SIG-M5 treated with dmso at 0.1 percent for 504 hours (cell line): ENCODE results near the gene CACNG8.
A peak's percentile ranks its signal among the peaks of the same experiment; 100 is the strongest.
"Not testable (repeated sequence)": the region's sequence is repeated elsewhere in the genome, so short reads cannot be mapped to it uniquely, and the experiment has no call there.

Experiments used
- DNase-seq: peaks from one replicate; lab custom pipeline; 2025; ENCODE audit not compliant: unreplicated experiment; lab: John Stamatoyannopoulos, UW

Gene CACNG8

DNA sequence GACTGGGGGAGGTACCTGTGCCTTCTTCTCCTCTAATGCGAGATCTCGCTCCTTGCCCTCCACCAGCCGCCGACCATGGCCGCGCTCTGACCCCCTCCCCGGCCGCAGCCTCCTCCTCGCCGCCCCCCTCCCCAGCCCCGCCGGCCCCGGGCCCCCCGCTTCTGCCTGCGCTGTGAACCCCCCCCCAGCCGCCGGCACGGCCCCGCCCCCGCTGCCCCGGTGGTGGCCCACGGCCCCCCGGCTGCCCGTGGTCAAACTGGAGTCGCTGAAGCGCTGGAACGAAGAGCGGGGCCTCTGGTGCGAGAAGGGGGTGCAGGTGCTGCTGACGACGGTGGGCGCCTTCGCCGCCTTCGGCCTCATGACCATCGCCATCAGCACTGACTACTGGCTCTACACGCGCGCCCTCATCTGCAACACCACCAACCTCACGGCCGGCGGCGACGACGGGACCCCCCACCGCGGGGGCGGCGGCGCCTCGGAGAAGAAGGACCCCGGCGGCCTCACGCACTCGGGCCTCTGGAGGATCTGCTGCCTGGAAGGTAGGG lies at the start of gene CACNG8:
TSS of gene CACNG8 (plus strand) at position 51 of the 545 bp plus-strand sequence.
- no peak for DNase-seq

DNA sequence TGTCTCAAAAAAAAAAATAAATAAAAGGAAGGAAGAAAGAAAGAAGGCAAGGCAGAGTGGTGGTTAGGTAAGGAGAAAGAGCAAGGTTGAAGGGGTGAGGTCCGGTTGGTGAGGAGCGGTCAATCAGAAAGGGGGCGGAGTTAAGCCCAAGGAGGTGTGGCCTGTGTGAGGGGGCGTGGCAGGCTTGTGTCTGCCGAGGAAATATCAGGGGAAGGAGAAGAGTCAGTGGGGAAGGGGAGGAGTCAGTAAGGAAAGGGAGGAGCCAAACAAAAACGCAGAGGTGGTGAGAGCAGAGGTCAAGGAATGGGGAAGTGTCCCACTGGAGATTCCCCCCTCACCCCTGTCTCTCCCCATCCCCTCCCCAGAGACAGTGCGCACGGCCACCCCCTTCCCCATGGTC lies 47.7 kb upstream of the CACNG8 start:
- DNase-seq = no peak

DNA sequence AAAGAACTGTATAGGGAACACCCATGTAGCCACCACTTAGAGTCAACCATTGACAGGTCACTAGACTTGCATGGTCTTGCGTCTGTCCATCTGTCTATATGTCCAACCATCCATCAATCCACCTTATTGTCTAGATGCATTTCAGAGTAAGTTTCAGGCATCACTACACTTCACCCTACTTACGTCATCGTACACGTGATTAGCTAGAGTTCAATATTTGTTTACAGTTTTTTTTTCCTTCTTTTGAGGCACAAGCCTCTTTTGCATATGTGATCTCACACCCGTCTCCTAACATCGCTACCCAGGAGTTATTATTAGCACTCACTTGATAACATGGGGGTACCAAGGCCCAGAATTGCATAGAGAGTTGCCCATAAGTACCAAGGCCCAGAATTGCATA lies 46.7 kb upstream of the CACNG8 start:
- DNase-seq = no peak

DNA sequence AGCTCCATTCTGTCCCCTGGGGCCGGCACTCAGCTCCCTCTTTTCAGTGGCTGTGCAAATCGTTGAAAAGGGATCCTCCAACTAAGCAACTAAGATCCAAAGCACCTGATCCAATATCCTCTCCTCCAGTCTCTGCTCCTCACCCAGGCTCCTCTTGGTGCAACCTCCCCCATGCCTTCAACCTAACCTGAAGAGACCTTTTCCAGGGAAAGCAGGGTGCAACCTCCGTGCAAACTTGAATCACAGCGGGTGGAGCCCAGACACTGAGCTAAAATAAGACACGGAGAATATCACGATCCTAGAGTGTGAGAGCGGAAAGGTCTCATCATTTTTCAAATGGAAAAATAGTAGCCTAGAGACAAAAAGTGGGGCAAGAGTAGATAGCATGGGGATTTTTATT lies 45.4 kb upstream of the CACNG8 start:
- DNase-seq = no peak

DNA sequence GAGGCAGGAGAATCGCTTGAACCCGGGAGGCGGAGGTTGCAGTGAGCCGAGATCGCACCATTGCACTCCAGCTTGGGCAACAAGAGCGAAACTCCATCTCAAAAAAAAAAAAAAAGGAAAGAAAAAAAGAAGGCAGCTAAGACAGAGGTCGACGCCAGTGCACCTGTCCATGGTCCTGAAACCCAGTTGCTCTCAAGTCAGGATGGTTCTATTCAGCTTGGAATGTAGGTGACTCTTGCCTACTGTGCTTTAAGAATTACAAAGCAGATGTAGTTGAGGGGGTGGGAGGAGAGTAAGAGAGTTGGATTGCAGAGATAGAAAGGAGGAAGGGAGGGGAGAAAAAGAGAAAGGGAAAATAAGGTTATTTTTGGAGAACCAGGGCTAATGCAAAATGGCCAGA lies 35.0 kb upstream of the CACNG8 start:
- DNase-seq = peak; percentile 60

DNA sequence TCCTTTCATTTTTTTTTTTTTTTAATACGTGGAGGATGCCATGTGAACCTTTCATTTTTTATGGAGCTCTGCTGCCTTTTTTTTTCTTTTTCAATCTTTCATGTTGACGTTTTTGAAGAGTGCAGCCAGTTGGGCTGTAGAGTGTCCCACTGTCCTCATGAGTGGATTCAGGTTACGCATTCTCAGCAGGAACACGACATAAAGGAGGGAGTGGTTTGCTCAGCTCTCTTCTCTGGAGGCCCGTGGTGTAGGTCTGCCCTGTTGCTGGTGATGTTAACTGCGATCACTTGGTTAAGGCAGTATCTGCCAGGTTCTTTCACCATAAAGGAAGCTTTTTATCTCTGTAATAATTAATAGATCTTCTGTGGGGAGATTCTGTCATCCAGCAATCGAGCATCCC lies 26.7 kb upstream of the CACNG8 start:
- DNase-seq = no peak

DNA sequence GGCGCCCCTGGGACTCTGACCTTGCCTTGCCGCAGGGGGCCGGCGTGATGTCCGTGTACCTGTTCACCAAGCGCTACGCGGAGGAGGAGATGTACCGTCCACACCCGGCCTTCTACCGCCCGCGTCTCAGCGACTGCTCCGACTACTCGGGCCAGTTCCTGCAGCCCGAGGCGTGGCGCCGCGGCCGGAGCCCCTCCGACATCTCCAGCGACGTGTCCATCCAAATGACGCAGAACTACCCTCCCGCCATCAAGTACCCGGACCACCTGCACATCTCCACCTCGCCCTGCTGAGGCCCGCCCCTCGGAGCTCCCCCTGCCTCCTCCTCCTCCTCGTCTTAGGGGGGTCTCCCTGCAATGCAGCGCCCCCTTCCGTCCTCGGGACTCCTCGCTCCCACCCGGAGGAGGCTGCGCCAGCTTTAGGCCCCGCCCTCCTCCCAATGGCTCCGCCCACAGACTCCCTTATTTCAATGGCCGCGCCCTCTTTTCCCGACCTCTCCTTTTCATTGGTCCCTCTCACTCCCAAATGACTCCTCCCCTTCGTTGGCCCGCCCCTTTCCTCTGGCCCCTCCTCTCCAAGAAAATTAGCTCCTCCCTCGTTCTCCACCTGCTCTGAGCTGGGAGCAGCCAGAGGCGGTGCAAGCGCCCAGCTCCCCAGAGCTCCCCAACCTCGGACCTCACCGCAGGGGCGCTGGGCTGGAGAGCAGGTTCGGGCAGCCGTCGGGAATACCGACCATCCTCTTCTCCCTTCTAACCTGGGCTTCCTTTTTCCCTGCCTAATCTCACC lies 20.5 kb upstream of the CACNG8 start:
- no peak for DNase-seq

DNA sequence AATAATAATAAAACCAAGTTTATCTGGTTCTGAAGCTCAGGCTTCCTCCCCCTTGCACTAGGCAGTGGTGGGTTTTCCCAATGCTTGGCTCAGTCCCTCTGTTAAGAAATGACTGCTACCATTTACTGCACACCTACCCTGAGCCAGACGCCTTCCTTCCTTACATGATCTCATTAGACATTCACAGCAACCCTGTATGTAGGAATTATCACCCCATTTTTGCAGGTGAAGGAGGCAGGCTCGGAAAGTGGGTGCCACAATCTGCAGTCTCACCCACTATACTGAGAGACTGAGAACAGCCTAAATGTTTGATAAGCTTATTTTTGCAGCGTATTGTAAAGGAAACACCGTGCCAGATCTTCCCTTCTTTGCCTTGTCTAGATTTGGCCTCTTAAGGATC lies 18.3 kb upstream of the CACNG8 start:
- no peak for DNase-seq

DNA sequence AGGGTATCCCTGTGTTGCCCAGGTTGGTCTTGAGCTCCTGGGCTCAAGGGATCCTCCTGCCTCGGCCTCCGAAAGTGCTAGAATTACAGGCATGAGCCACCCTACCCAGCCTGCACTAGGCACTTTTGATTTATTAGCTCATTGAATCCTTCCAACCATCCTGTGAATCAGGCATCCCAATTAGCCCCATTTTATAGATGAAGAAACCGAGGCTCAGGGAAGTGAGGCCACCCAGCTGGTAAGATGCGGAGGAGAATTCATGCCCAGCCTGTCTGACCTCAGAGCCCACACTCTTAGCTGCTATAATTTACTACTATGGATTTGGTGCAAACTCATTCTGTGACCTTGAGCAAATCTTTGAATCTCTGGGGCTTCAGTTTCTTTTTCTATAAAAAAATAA lies 17.8 kb upstream of the CACNG8 start:
- no peak for DNase-seq

DNA sequence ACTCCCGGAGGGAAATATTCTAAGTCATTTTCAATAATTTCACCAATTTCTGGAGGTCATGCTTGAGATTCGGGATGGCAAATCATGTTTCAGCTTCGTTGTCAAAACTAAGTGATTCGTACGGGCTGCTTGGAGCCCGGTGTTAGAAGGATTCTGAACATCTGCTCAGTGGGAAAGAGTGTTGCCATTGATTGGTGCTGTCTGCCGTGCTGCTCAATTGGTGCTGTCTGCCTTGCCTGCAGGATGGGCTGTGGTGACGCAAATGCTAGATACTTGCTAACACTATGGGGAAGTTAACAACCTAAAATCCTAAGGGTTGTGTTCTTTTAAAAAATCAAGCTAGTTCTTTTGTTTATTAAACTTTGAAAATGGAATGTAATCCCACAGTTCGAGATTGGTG lies 17.3 kb upstream of the CACNG8 start:
- DNase-seq = no peak

DNA sequence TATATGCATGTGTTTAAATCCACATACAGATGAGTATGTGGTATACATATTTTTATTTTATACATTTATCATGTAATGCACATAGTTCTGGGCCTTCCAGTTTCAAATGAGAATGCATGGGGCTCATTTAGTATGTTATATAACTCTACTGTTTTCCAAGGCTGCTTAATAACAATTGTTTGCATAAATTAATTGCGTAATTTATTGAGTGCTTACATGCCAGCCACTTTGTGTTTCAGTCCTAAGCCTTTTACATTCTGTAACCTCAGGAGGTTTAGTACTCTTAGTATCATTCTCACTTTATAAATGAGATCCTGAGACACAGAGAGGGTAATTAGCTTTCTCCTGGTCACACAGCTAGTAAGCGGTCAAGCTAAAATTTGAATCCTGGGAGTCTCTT lies 16.7 kb upstream of the CACNG8 start:
- no peak for DNase-seq

DNA sequence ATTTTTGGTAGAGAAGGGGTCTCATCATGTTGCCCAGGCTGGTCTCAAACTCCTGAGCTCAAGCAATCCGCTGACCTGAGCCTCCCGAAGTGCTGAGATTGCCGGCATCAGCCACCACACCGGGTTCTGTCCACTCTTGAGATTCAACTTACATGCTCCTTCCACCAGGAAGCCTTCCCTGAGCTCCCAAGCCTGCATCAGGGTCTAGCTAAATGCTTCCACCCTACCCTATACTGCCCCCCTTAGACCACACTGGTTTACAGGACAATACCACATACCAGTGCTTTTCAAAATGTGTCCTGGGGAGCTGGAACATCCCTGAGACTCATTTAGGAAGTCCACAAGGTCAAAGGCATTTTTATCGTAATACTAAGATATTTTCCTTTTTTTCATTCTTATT lies 15.1 kb upstream of the CACNG8 start:
- DNase-seq = no peak

DNA sequence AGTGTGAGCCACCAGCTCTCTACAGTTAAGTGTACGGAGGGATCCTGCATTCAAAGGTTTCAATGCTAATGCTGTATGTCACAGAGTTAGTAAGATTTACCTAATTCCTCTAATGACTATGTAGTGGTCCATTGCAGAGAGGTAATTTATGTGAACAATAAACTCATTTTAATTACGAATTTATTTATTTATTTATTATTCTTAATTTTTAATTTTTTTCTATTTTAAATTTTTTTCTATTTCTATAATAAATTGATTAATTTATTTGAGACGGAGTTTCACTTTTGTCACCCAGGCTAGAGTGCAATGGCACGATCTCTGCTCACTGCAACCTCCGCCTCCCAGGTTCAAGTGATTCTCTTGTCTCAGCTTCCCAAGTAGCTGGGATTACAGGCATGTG lies 14.1 kb upstream of the CACNG8 start:
- not testable (repeated sequence) for DNase-seq

DNA sequence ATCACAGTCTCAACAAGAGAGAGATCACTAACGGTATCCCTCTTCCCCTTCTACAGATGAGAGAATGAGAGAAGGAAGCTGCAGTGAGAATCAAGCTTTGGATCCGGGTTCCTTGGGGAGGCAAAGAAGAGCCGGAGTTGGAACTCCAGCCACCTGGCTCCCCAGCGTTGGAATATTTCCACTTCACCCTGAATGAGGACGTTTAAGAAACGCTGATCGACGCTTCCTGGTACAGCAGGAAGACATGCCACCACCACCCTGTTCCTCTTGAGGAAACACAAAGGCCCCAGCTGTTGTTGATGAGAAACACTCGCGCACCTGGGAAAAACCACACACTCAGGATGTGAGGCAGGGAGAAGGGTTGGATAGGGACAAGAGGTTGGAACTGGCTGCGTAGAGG lies 11.3 kb upstream of the CACNG8 start:
- DNase-seq = no peak

DNA sequence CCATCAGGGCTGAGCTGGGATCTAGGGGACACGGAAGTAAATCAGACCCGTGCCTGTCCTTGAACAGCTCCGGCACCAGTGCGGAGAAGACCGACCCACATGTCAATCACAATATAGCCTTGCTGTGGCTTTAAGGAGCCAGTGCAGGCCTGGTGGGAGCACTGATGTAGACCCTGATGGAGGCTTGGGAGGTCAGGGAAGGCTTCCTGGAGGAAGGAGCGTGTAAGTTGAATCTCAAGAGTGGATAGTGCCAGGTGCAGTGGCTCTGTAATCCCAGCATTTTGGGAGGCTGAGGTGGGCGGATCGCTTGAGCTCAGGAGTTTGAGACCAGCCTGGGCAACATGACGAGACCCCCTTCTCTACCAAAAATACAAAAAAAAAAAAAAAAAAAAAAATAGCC lies 10.8 kb upstream of the CACNG8 start:
- DNase-seq = no peak

DNA sequence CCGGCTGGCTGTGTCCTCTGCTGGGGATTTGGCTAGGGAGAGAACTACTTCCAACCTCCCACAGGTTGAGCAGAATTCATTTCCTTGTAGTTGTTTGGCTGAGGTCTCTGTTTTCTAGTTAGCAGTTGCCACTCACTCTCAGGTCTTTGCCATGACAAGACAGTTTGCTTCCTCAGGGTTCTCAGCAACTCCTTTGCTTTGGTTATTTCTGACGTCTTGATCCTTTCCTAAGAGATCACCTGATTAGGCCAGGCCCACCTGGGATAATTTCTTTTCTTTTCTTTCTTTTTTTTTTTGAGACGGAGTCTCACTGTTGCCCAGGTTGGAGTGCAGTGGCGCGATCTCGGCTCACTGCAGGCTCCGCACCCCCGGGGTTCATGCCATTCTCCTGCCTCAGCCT lies 9.4 kb upstream of the CACNG8 start:
- no peak for DNase-seq

DNA sequence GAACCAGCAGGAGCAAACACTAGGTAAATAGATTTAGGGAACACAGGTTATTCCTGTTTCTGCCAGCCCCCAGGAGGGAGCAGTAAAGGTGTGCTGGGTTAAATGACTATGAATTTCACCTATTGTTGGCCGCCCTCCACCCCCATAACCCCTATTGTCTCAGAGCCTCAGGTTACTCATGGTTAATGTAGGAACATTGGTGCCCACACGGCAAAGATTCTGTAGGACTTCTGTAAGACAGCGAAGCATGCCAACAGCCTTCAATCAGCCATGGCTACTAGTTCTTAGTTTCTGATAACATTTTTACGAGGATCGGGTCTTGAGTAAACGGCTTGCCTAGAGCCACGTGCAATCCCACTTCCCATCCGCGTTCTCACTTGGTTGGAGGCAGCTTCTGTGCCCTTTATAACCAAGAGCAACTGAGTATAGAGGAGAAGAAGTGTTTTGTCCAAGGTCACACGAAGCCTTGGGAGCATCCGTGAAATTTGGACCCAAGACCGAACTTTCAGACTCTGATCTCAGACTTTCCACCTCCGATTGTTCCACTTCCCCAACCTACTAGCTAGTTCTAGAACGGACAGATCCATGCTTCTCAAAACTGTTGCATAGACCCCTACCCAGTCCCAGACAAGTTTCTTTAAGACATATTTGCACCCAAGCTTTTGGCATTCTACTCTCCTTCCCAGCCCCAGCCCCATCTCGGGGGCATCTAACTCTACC lies 5.1 kb upstream of the CACNG8 start:
- DNase-seq = no peak

DNA sequence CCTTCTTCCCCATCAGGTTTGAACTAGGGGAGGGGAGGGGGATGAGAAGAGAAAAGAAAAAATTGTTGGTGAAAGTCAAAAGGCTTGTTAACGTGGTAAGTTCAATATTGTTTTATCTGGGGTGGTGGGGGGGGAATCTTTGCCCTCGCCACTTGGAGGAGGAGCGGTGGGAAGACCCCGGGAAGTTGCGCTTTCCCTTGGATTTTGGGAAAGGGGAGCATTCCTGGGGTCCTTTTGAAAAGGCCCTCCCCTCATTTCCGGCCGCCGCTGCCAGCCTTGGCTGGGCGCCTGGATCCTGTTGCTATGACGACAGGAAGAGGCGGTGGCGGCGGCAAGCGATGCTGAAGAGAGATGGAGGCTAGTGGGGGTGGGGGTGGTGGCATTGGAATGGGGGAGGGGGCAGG lies 4.6 kb upstream of the CACNG8 start:
- no peak for DNase-seq

DNA sequence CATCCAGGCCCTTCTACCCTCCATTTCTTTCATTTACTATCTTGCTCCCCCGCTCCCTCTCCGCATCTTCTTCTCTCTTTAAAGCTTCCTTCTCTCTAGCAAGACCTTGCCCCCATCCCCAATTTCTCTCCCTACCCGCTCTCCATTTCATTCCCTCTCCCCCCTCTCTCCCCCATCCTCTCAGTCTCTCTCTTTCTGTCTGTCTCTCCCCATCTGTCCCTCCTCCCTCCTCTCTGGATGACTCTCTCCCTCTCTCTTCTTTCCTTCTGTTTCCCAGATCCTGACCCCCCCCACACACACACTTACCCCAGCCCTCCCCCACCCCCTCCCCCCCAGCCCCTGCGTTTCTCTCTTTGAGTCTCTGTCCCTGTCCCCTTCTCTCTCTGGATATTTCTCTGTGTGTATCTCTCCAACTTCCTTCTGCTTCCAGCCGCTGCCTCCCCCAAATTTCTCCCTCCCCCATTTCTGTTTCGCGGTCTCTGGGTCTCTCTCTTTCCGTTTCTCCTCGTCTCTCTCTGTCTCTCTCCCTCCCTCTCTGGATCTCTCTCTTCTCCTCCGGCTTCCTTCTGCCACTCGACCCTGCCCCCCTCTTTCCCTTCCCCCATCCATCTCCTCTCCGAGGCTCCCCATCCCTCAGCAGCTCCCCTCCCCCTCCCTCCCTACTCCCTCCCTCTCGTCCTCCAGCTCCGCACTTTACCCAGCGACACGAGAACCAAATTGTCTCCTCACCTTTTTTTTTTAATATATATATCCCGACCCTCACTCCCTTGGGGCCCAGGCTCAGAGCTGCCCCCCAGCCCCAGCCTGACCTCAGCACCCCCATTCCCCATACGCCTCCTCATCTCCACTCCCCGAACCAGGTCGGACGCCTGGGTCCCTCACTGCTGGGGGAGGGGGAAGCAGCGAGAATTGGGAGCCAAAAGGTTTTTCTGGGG lies 3.6 kb upstream of the CACNG8 start:
- DNase-seq = no peak

DNA sequence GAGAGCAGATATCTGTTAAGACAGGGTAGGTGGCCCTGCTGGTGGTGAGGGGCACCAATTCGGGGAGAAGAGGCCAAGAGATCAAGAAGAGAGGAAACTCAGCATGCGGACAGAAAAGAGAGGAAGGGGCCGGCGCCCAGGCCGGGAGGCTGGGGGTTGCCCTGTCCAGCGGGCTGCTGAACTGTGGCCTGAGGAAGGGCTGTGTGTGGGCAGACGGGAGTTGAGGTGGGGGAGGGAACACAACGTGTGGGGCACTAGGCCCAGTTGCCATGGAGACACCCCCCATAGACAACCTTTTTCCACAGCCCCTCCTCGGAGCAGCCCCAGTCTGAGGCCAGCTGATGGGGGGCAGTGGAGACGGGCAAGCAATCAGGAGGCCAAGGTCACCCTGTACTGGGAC lies 2.5 kb upstream of the CACNG8 start:
- no peak for DNase-seq

DNA sequence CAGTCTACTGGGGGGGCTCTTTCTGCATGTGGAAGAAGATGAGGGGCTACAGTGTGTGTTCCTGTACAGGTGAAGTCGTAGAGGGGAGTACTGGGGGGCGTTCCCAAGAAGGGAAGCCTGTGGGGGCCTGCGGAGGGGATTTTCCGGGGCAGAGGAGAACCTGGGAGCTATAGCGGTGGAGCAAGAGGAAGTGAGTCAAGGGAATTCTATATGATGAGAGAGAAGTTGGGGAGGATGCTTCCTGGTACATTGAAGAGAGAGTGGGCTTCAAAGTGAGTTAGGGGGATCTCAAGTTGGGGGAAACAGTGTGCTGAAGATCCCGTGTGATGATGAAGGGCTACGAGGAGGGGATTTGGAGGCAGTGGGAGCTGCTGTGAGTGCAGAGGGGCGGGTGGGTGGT lies 1.9 kb upstream of the CACNG8 start:
- DNase-seq = no peak
